H1 (cell line): ENCODE data around the gene ASZ1. TPM values are rescaled to one million over a fixed set of nuclear protein-coding genes. Genes with fewer than 3 reads are reported as not detected.

ENCODE experiments used
- CTCF ChIA-PET: fragments of 300-600 bp; sonication (Branson Sonifier 250); formaldehyde crosslinking; loops from one replicate; lab custom pipeline; 2021; ENCODE audit not compliant: partially characterized antibody; lab: Charles Lee
- POLR2A ChIA-PET: fragments of 300-600 bp; sonication (Branson Sonifier 250); formaldehyde crosslinking; loops from one replicate; lab custom pipeline; 2021; ENCODE audit warnings: inconsistent platforms; ENCODE audit not compliant: partially characterized antibody; lab: Charles Lee
- DNase-seq, 2 experiments: peaks; one replicate each; pipeline versions ENCODE4 v3.0.0 to v3.0.0-alpha.2; 2010 to 2022; ENCODE audit warnings: low spot score in 2 of 2, low read depth in 1 of 2, mixed read lengths in 1 of 2
- FAIRE-seq: peaks from 2 replicates; lab custom pipeline; 2011; peaks lifted over from hg19 to GRCh38; lab: Jason Lieb, UNC
- H2AFZ ChIP-seq: 2 replicates; pipeline ENCODE4 v1.8.1; 2012; ENCODE audit warnings: low read length, inconsistent platforms
- H2AK5ac ChIP-seq: 2 replicates; pipeline ENCODE4 v1.6.1; 2013; ENCODE audit warnings: low read depth, low read length
- H2BK120ac ChIP-seq: replicated peaks from 2 replicates; pipeline ENCODE3; 2013; ENCODE audit warnings: low read depth, low read length, inconsistent platforms
- H2BK12ac ChIP-seq: 2 replicates; pipeline ENCODE4 v1.6.1; 2013; ENCODE audit warnings: low read depth, low read length
- H2BK15ac ChIP-seq: 2 replicates; pipeline ENCODE4 v1.6.1; 2013; ENCODE audit warnings: low read length
- H2BK20ac ChIP-seq: 2 replicates; pipeline ENCODE4 v1.6.1; 2013; ENCODE audit warnings: low read length
- H2BK5ac ChIP-seq: 2 replicates; pipeline ENCODE4 v1.6.1; 2013; ENCODE audit warnings: low read depth, low read length
- H3K14ac ChIP-seq: 2 replicates; pipeline ENCODE4 v1.6.1; 2013; ENCODE audit warnings: inconsistent platforms; ENCODE audit not compliant: insufficient read length
- H3K18ac ChIP-seq: 2 replicates; pipeline ENCODE4 v1.6.1; 2013; ENCODE audit warnings: low read length; ENCODE audit errors: extremely low read depth
- H3K23ac ChIP-seq: 2 replicates; pipeline ENCODE4 v1.6.1; 2013; ENCODE audit warnings: inconsistent platforms; ENCODE audit not compliant: insufficient read length
- H3K23me2 ChIP-seq: 2 replicates; pipeline ENCODE4 v1.6.1; 2013; ENCODE audit warnings: low read depth, low read length
- H3K27ac ChIP-seq: 2 replicates; pipeline ENCODE4 v1.6.1; 2011; ENCODE audit warnings: low read depth, low read length, inconsistent platforms
- H3K27me3 ChIP-seq, 4 experiments: replicated peaks in 1 of 4; 1 replicate in 1 of 4; 2 replicates in 3 of 4; pipeline versions ENCODE4 v1.6.1 to v1.8.1; 2011 to 2013; ENCODE audit warnings: low read length in 3 of 4, mild to moderate bottlenecking in 3 of 4, inconsistent platforms in 2 of 4, mixed read lengths in 2 of 4, moderate library complexity in 1 of 4; ENCODE audit not compliant: control insufficient read depth in 3 of 4, insufficient read depth in 3 of 4; ENCODE audit errors: extremely low read depth in 1 of 4
- H3K36me3 ChIP-seq, 4 experiments: 2 replicates each; pipeline versions ENCODE4 v1.6.1 to v1.8.1; 2011 to 2013; ENCODE audit warnings: mild to moderate bottlenecking in 4 of 4, low read length in 3 of 4, moderate library complexity in 2 of 4, control low read depth in 1 of 4, inconsistent platforms in 1 of 4; ENCODE audit not compliant: insufficient read depth in 4 of 4, control insufficient read depth in 2 of 4
- H3K4ac ChIP-seq: replicated peaks from 2 replicates; pipeline ENCODE3; 2013; ENCODE audit warnings: low read length, low read depth, mixed read lengths, inconsistent platforms; ENCODE audit not compliant: insufficient read length
- H3K4me1 ChIP-seq, 4 experiments: replicated peaks in 1 of 4; 1 replicate in 1 of 4; 2 replicates in 3 of 4; pipeline versions ENCODE4 v1.6.1 to v1.8.1; 2011 to 2013; ENCODE audit warnings: low read length in 3 of 4, inconsistent platforms in 2 of 4, mixed read lengths in 1 of 4; ENCODE audit not compliant: insufficient read depth in 4 of 4, control insufficient read depth in 3 of 4
- H3K4me2 ChIP-seq, 2 experiments: 2 replicates each; pipeline versions ENCODE4 v1.6.1 to v1.8.1; 2011 to 2013; ENCODE audit warnings: low read depth in 2 of 2, low read length in 2 of 2, control low read depth in 1 of 2, inconsistent platforms in 1 of 2, mild to moderate bottlenecking in 1 of 2; ENCODE audit not compliant: insufficient read depth in 1 of 2
- H3K4me3 ChIP-seq, 4 experiments: fragments of 200-600, 300-600 bp in 1 of 4; sonication (generic), shearing (Covaris generic), sonication (Bioruptor Twin) in 1 of 4; 2 replicates each; pipeline versions ENCODE4 v1.5.1 to v1.8.1; 2011 to 2016; ENCODE audit warnings: low read length in 4 of 4, low read depth in 3 of 4, control low read depth in 2 of 4, inconsistent platforms in 2 of 4, mild to moderate bottlenecking in 2 of 4, mixed read lengths in 1 of 4, moderate library complexity in 1 of 4; ENCODE audit not compliant: insufficient read depth in 2 of 4; ENCODE audit errors: extremely low read depth in 1 of 4
- H3K56ac ChIP-seq: replicated peaks from 2 replicates; pipeline ENCODE3; 2013; ENCODE audit warnings: low read depth, mild to moderate bottlenecking, mixed read lengths, low read length, inconsistent platforms; ENCODE audit not compliant: insufficient read length
- H3K79me1 ChIP-seq: 2 replicates; pipeline ENCODE4 v1.6.1; 2013; ENCODE audit warnings: low read depth, low read length, control low read depth
- H3K79me2 ChIP-seq, 2 experiments: 2 replicates each; pipeline versions ENCODE4 v1.6.1 to v1.8.1; 2012 to 2013; ENCODE audit warnings: low read length in 2 of 2, mild to moderate bottlenecking in 2 of 2, inconsistent platforms in 1 of 2; ENCODE audit not compliant: insufficient read depth in 2 of 2, control insufficient read depth in 1 of 2
- H3K9ac ChIP-seq, 4 experiments: replicated peaks in 1 of 4; 1 replicate in 1 of 4; 2 replicates in 3 of 4; pipeline versions ENCODE4 v1.6.1 to v1.8.1; 2011 to 2013; ENCODE audit warnings: low read depth in 3 of 4, low read length in 3 of 4, control low read depth in 2 of 4, mild to moderate bottlenecking in 2 of 4, moderate library complexity in 2 of 4, inconsistent platforms in 1 of 4; ENCODE audit errors: extremely low read depth in 1 of 4
- H3K9me3 ChIP-seq, 2 experiments: 2 replicates each; pipeline versions ENCODE4 v1.6.1 to v1.8.1; 2012 to 2013; ENCODE audit warnings: mild to moderate bottlenecking in 2 of 2, moderate library complexity in 2 of 2, control low read depth in 1 of 2, inconsistent platforms in 1 of 2, low read depth in 1 of 2, low read length in 1 of 2, mixed read lengths in 1 of 2; ENCODE audit not compliant: insufficient read depth in 2 of 2
- H4K20me1 ChIP-seq, 2 experiments: replicated peaks in 1 of 2; 2 replicates each; pipeline versions ENCODE3 to v1.8.1; 2011 to 2013; ENCODE audit warnings: inconsistent platforms in 2 of 2, low read length in 2 of 2, mild to moderate bottlenecking in 1 of 2; ENCODE audit not compliant: insufficient read depth in 2 of 2, control insufficient read depth in 1 of 2
- H4K5ac ChIP-seq: 2 replicates; pipeline ENCODE4 v1.6.1; 2013; ENCODE audit warnings: low read length, low read depth, mixed read lengths, inconsistent platforms; ENCODE audit not compliant: insufficient read length
- H4K8ac ChIP-seq: 2 replicates; pipeline ENCODE4 v1.8.0; 2013; ENCODE audit warnings: mild to moderate bottlenecking, moderate library complexity, low read length, inconsistent platforms; ENCODE audit not compliant: insufficient read depth; ENCODE audit errors: extremely low read depth
- H4K91ac ChIP-seq: replicated peaks from 2 replicates; pipeline ENCODE3; 2013; ENCODE audit warnings: low read length, mixed read lengths, inconsistent platforms; ENCODE audit not compliant: insufficient read length
- BACH1 ChIP-seq: IDR thresholded peaks from 2 replicates; pipeline ENCODE4 v1.6.1; 2012; ENCODE audit warnings: low read length, improper control_type of control experiment
- JUND ChIP-seq: IDR thresholded peaks from 2 replicates; pipeline ENCODE4 v1.6.1; 2011; ENCODE audit warnings: mild to moderate bottlenecking, improper control_type of control experiment, low read length
- KDM5A ChIP-seq: fragments of 200-600 bp; IDR thresholded peaks from 2 replicates; pipeline ENCODE4 v1.7.1; 2012; ENCODE audit warnings: mild to moderate bottlenecking, low read length, inconsistent platforms, mixed read lengths
- NANOG ChIP-seq: IDR thresholded peaks from 2 replicates; pipeline ENCODE4 v1.6.1; 2011; ENCODE audit warnings: low read length, low read depth, mild to moderate bottlenecking, inconsistent platforms; ENCODE audit not compliant: insufficient read depth, poor library complexity, severe bottlenecking
- SIX5 ChIP-seq: IDR thresholded peaks from 2 replicates; pipeline ENCODE4 v1.6.1; 2011; ENCODE audit warnings: mild to moderate bottlenecking, low read depth, low read length
- SRF ChIP-seq: IDR thresholded peaks from 2 replicates; pipeline ENCODE4 v1.6.1; 2011; ENCODE audit warnings: mild to moderate bottlenecking, low read depth, low read length, moderate library complexity
- TBP ChIP-seq: IDR thresholded peaks from 2 replicates; pipeline ENCODE4 v1.6.1; 2011; ENCODE audit warnings: low read depth, low read length, improper control_type of control experiment
- USF2 ChIP-seq: IDR thresholded peaks from 2 replicates; pipeline ENCODE4 v1.6.1; 2011; ENCODE audit warnings: low read length, improper control_type of control experiment
- WGBS, 2 experiments: shearing (Covaris generic) in 1 of 2; methylation state at CpG; one replicate each; pipeline versions ENCODE4 v1.1.6 to v1.1.7; 2013 to 2015; ENCODE audit warnings: low lambda C conversion rate in 2 of 2, mixed read lengths in 2 of 2, inconsistent platforms in 1 of 2, low coverage in 1 of 2, missing lambda C conversion rate in 1 of 2; ENCODE audit not compliant: insufficient replicate concordance in 2 of 2, insufficient coverage in 1 of 2, insufficient read length in 1 of 2; ENCODE audit errors: extremely low coverage in 1 of 2, missing lambda C conversion rate in 1 of 2; 5-methylcytosine and 5-hydroxymethylcytosine counted together
- polyA plus RNA-seq, 7 experiments: library from polyadenylated mRNA; depleted of rRNA in 3 of 7; stranded (reverse) in 5 of 7; unstranded in 2 of 7; fragments of >200 nt in 5 of 7; fragments of 200-250 nt in 2 of 7; gene quantifications; 1 replicate in 5 of 7; 2 replicates in 1 of 7; 4 replicates in 1 of 7; pipeline versions ENCODE4 v1.2.1 to v1.2.3, GENCODE V29; 2011 to 2013; ENCODE audit warnings: missing spikeins in 2 of 7, mixed read lengths in 2 of 7
- total RNA-seq: library from RNA; stranded (reverse); fragmentation: NEBNext Ultra II Directional; extraction: Animal tissue kit (Norgen Biotek cat#: 25700); gene quantifications from 2 replicates; pipeline ENCODE4 v1.2.1, GENCODE V29; 2021
- TF ChIP-seq, protein P1 (sequence below), 3 experiments: IDR thresholded peaks; 1 replicate in 2 of 3; 2 replicates in 1 of 3; pipeline versions ENCODE4 v1.5.1 to v1.6.1; 2011; ENCODE audit warnings: low read length in 3 of 3, mild to moderate bottlenecking in 3 of 3, inconsistent platforms in 2 of 3, low read depth in 1 of 3, moderate library complexity in 1 of 3; ENCODE audit not compliant: insufficient read depth in 1 of 3; ENCODE audit errors: control extremely low read depth in 1 of 3

The ASZ1 gene
- total and polyA plus RNA-seq, 2 of the 8 experiments (the other 6 are each of a cell fraction or from before 2014, with no cell fraction given), result not detected

DNA sequence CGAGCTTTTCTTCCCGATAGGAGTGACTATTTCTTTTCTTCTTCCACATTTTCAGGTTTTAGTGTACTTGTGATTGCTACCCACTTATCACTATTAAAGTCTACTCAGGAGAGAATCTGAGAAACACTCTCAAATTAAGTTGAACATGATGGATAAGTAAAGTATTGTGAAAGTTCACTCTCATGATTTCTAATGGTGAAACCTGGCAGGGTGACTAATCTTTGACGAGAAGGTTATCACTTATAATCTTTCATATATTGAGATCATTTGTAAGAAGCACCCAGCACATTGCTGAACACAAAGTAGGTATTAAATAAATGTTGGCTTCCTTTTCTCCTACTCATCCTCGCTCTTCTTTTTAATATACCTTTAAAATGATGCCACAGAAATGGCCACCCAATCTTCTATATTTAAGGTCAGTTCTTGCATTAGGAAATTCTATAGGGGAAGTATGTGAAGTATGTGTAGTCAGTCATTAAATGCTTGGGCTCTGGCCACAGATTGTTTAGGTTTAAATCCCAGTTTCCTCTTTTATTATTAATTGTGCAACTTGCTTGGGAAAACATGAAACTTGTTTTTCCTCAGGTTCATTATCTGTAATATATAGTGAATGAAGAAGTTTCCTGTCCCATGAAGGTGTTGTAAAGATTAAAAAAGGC is 49.4 kb upstream of the ASZ1 start:
- peaks cover 0 to 2% (median 0%) of the 10 kb centered on the region in 4 experiments; a peak in 2 of 7 replicates for H3K4me1 ChIP-seq
- no peak overlapping the region for H3K27ac ChIP-seq
- no peaks in the 10 kb centered on the region for H3K36me3 ChIP-seq
- WGBS, 2 experiments, result 89% methylated on average over 4 of the region's 4 CpGs; no CpG with 5 or more reads in 1 of the 2 experiments
- H4K91ac ChIP-seq, result no peak overlapping the region
- H2BK5ac ChIP-seq, result no peak overlapping the region
- no peaks in the 10 kb centered on the region for H4K20me1 ChIP-seq
- H2BK15ac ChIP-seq, result no peak overlapping the region
- H3K27me3 ChIP-seq, result peaks cover 0 to 13% (median 4%) of the 10 kb centered on the region in 4 experiments; a peak in 2 of 7 replicates
- H3K79me1 ChIP-seq, result no peaks in the 10 kb centered on the region
- peaks cover 6% of the 10 kb centered on the region; the same call in 1 of the 2 replicates for H3K23me2 ChIP-seq
- no peak overlapping the region for H3K4me2 ChIP-seq
- H4K5ac ChIP-seq, result no peak overlapping the region
- H2AK5ac ChIP-seq, result no peak overlapping the region
- H3K79me2 ChIP-seq, result no peaks in the 10 kb centered on the region
- H3K4me3 ChIP-seq, result no peak overlapping the region
- no peak overlapping the region for H2BK20ac ChIP-seq
- no peak overlapping the region for H3K14ac ChIP-seq
- H3K56ac ChIP-seq, result no peak overlapping the region
- DNase-seq (no peak), FAIRE-seq (no peak)
- H3K4ac ChIP-seq, result no peak overlapping the region
- CTCF ChIA-PET, result interaction anchor here (1.0 to 4.4 kb wide), 3 partner anchors 17 to 239 kb away, joined by 3 to 19 read pairs (median 3); no protein-coding TSS in a partner anchor
- H3K18ac ChIP-seq, result no peak overlapping the region
- H3K9me3 ChIP-seq, result no peaks in the 10 kb centered on the region
- H3K9ac ChIP-seq, result no peak overlapping the region
- no peak overlapping the region for H3K23ac ChIP-seq
- no peak overlapping the region for H2BK120ac ChIP-seq
- H4K8ac ChIP-seq, result no peak overlapping the region
- H2BK12ac ChIP-seq, result no peak overlapping the region
- POLR2A ChIA-PET, result interaction anchor here (0.6 kb wide), 1 partner anchor 18 kb away, joined by 3 read pairs; no protein-coding TSS in a partner anchor
- no peak overlapping the region for H2AFZ ChIP-seq
- TF ChIP-seq JUND (no peak), SRF (no peak), TBP (no peak), BACH1 (no peak), KDM5A (no peak), NANOG (no peak), USF2 (no peak), SIX5 (no peak)
- TF ChIP-seq, protein P1, sequence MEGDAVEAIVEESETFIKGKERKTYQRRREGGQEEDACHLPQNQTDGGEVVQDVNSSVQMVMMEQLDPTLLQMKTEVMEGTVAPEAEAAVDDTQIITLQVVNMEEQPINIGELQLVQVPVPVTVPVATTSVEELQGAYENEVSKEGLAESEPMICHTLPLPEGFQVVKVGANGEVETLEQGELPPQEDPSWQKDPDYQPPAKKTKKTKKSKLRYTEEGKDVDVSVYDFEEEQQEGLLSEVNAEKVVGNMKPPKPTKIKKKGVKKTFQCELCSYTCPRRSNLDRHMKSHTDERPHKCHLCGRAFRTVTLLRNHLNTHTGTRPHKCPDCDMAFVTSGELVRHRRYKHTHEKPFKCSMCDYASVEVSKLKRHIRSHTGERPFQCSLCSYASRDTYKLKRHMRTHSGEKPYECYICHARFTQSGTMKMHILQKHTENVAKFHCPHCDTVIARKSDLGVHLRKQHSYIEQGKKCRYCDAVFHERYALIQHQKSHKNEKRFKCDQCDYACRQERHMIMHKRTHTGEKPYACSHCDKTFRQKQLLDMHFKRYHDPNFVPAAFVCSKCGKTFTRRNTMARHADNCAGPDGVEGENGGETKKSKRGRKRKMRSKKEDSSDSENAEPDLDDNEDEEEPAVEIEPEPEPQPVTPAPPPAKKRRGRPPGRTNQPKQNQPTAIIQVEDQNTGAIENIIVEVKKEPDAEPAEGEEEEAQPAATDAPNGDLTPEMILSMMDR (IDR thresholded peaks at IDR 0.05; ENCODE audit: control extremely low read depth in 1 of 3, insufficient read depth in 1 of 3, low read depth in 1 of 3, low read length in 3 of 3), result no peak
